Hippocampal formation (tissue), 2 donors: Measurements from ENCODE around the gene HHEX.

Experiments used
- DNase-seq, 2 donors: peaks; one replicate each; lab custom pipeline; 2025; lab: John Stamatoyannopoulos, UW

Gene HHEX

DNA sequence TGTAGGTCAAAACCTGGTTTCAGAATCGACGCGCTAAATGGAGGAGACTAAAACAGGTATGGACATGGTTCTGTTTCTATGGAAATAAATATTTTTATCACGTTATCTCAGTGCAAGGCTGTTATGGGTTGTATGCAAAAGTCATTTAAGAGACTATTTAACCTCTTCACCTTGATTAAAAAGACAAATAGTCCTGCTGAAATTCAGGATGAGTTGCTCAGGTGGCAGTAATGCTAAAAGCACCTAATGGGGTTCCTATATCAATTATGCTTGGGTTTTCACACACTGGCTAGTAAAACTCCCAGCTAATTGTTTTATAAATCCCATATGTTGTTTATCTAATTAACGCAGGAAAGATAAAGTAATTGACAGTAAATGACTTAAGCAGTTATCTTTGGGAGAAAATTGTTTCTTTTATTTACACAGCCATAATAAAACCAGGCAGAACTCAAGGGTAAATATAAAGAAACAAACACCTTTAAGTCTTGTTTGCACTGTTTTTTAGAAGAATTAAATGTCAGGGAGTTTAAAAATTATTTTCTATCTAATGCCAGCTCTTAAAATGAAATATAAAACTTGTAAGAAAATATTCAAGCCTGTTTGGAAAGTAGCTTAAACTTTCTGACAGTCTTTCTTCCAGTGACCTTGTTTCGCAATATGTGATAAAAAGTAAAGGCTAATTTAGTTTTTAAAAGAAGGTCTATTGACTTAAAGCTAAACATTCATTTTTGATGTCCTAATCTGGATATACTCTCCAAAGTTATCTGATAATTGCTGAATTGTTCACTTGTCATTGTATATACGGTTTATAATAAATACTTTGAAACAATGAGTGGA lies 3.2 kb downstream of the HHEX start:
- DNase-seq, result no peak

DNA sequence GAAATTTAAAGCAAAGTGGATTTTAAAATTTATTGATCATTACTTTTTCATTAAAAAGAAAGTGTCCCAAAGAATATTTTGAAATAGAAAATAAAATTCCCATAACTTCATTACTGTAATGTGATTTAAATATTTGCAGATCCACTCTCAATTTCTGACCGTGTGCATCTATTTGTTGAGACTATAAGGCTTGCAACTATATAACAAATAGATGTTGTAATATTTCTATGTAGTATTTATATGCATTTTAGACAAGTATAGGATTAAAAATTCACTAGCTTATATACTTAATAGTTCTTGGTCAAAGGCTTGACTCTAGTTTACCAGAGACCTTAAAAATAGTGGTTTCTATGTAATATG lies 3.8 kb downstream of the HHEX start:
- DNase-seq, result no peak

DNA sequence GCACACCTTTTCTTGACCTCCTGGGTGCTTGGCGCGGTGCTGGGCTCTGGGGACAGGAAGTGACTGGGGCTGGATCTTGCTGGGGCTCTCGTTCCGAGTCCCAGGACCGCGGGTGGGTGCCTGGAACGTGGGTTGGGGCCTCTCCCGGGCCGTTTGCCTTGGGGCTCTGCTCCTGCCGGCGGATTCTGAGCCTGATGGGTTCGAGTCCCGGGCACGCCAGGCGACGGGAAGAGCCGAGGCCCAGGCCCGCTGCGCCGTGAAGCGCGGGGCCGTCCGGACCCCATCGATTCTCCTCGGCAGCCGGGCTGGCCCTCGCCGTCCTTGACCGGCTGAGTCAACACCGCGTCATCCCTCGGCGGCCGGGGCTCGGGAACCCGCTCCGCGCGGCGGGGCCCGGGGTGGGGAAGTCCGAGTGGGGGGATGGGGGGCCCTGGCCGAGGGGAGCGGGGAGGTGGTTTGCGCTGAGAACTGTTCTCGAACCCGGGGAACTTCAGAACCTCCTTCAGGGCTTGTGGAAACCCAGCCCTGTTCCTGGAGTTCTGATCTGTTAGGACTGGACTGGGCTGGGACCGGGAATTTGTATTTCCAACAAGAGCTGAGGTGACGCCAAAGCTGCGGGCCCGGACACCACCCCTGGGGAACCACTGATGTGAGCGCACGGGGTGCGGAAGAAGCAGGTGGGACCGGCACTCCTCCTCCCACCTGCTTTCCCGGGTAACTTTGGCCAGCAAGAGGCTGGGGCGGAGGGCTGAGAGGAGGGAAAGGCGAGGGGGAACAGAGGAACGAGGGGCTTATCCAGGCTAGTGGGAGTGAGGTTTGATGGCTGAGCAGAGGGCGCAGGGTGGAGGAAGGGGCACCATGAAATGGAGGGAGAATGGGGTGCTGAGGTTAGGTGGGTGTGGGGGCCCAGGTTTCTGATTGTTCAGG lies 6.2 kb downstream of the HHEX start:
- DNase-seq, result no peak

DNA sequence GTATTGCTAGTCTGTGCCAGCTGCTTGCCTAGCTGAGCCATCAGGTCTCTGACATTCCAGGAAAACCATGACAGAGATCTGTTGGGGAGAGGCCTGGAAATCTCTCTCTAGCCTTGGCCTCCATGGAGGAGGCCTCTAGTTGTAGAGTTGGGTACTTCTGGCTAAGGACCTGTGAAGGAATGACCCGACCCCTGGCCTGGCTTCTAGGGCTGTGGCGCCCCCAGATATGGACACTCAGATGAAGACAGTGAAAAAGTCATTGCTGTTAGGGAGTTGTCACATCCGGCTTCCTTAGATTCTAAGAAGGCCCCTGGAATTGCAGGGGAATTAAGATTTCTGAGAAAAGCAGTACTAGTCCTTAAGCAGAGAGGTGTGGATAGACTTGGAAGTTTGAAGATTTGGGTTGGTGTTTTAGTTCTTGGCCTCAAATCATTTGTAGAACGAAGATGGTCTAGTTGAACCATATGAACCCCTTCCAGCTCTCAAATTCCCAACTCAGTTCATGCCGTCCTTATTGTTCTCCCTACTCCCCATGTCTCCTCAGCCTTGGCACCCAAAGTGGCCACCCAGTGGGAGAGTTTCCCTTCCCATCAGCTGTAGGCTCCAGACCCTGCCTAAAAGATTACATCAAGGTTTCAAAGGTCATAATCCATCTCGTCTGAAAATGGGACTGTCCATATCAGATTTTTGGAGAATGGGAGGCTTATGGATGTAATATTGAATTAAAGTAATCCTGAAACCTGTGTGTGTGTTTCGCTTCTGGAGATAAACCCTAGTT lies 7.0 kb downstream of the HHEX start:
- no peak for DNase-seq

DNA sequence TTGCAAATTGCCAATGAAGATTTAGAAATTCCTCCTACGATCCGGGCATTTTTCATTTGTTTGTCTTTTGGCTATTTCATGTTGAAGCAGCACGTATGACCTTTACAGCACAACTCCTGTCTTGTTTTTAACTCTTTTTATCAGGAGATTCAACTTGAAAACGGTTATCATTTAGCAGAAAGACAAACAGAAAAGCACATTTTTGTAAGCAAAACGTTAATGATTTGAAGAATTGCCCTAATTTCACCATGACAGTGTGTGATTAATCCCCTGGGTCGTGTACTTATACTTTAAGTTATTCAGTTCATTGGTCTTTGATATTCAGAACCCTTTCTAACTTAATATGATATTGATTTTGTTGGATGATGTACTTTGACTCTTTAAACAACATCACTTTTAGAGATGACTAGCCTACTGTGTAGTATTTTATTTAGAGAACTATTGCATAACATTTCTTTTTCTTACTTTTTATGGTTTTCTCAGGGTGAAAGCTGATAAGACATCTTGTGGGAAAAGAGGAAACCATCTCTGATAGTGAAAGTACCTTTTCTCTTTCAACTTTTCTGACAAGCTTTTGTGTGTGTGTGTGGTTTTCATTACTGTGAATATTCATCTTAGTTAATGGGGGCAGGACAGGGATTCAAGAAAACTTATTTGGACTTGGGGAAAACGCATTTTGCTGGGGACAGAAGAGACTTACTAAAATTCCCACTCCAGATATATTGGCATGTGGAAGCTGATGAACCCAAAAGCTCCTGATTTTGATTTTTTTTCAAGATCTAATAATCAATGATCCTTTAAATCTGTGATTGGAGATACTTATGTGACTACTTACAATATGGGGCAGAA lies 8.1 kb downstream of the HHEX start:
- DNase-seq, result no peak

DNA sequence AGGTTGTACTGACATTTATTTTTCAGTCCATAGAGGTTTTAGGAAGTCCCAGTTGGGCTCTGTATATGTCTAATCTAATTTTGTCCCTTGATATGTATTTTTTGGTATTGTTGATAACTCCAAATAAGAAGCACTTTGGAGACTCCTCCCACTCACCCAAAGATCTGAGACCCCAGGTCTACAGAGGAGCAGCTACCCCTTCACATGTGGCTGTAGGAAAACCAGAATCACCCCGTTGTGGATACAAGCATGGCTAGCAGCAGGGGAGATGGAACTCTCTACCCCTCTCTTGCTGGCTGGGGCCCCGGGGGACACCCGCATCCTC lies 9.4 kb downstream of the HHEX start:
- no peak for DNase-seq

DNA sequence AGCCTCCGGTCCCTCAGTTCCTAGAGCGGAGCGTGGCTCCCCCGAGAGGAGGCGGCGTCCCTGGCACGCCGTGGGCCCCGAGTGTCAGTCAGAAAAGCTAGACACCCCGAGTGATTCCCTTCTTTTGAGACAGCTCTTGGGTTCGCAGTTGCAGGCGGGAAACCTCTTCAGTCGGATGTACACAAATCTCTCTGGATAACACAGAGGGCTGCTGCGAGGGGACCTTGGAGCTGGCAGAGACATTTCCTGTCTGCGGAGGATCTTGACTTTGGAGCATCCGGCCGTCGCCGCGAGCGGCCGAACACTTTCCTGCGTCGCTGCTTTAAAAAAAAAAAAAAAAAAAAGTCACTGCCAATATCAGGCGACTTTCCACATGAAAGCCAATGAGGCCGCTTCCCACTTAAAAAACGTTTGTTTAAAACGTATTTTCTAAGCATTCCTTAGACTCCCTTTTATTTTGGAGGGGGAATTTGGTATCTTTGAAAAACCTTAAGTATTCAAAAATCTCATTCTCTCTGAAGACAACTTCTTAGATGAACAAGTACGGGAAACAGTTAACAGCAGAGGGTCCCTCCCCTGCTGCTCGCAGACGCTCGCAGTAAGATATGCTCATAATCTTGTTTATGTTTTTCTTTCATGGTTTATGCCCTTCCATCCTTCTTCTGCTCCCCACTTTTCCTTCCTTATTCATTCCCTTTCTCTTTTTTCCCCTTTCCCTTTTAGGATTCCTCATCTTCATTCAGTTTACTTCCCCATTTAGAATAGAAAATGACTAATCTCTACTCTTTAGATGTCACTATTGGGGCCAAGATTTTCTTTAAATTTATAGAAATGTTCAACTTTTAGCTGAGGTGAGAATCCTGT lies 10.0 kb downstream of the HHEX start:
- no peak for DNase-seq

DNA sequence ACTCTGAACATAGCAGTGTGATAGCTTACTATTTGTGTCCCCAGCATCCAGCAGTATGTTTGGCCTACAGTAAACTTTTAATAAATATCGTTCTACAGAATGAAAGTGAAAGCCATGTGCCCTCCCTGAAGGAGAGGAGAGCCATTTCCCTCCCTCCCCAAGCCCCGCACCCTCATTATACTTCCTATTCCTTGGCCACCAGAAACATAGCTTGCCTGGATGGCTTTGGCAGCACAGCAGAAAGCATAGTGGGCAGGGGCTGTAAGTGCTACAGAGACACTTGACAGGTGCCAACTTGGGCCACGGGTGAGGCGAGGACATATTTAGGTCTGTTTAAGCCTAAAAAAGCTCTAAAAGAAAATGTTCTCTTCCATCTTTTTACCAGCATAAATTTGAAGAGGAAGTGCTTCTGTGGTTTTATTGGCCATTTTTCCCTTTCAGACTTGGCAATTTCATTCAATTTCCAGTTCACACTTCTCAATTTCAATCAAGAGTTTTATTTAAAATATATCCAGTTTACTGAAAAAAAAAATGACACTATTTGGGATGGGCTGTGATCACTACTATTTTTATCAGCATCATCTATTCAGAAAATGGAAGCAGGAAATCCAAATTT lies 12.7 kb downstream of the HHEX start:
- no peak for DNase-seq

DNA sequence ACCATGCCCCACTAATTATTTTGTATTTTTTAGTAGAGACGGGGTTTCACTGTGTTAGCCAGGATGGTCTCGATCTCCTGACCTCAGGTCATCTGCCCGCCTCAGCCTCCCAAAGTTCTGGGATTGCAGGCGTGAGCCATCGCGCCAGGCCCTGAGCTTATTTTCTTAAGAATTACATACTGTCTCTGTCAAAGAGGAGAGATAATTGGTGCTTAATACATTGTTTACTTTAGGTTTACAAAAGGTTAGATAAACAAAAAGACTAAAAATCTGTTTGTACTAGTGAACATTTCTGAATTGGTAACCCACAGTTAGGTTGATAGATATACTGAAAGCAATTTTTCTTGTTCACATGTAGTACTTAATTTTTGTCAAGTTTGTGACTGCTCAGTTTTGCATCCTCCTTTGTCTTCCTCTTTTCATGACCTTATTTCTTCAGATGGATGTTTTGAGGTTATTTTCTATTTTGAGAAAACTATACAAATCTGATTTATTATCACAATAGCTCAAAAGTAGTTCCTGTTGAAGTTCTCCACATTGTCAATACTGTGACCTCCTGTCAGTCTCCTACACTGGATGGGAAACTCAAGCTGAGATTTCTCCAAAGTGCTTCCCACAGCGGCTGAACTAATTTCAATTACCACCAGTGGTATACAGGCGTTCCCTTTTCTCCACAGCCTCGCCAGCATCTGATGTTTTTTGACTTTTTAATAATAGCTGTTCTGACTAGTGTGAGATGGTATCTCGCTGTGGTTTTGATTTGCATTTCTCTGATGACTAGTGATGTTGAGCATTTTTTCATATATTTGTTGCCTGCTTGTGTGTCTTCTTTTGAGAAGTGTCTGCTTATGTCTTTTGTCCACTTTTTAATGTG lies 22.5 kb downstream of the HHEX start:
- no peak for DNase-seq

DNA sequence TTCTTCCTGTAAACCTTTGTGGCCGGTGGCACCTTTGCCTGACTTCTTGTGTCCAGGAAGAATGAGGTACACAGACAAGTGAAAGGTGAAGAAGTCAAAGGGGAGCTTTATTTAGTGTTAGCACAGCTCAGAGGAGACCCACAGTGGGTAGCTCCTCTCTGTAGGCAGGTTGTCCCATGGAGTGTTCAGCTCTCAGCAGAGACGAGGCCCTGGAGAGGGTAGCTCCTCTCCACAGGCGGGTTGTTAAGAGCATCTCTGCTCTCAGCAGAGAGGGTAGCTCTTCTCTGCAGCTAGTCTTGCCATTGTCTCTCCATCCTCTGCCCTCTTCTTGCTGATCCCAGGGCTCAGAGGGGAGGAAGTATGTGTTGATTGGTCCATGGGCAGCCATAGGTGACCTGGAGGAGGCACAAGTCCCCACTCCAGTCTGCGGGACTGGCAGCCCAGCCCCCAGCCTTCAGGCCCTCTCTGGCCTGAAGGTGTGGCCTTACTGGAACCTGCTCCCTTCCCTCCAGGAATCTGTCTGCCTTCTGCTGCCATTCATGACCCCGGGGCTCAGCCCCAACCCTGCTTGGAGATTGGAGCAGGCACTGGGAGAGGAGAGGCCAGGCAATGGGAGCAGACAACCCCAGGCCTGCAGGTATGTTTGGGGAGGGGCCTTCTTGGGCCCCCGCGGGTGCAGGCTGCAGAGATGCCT lies 24.5 kb downstream of the HHEX start:
- DNase-seq, result no peak

DNA sequence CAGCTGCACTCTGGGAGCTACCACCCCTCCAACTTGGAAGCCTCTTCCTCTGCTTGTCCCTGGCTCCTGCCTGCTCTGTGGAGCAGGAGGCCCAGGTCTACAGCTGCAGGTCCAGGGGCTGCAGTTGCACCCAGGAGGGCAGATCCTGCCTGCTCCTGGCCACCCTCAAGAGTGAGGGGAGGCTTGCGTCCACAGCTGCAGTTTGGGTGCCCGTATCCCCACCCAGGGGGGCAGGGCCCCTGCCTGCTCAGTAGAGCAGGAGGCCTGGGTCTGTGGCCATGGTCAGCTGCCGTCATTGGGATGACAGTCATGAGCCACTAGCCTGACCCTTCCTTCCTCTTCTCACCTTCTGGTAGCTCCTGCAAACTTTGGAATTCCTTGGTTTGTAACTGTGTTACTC lies 25.1 kb downstream of the HHEX start:
- DNase-seq, result no peak

DNA sequence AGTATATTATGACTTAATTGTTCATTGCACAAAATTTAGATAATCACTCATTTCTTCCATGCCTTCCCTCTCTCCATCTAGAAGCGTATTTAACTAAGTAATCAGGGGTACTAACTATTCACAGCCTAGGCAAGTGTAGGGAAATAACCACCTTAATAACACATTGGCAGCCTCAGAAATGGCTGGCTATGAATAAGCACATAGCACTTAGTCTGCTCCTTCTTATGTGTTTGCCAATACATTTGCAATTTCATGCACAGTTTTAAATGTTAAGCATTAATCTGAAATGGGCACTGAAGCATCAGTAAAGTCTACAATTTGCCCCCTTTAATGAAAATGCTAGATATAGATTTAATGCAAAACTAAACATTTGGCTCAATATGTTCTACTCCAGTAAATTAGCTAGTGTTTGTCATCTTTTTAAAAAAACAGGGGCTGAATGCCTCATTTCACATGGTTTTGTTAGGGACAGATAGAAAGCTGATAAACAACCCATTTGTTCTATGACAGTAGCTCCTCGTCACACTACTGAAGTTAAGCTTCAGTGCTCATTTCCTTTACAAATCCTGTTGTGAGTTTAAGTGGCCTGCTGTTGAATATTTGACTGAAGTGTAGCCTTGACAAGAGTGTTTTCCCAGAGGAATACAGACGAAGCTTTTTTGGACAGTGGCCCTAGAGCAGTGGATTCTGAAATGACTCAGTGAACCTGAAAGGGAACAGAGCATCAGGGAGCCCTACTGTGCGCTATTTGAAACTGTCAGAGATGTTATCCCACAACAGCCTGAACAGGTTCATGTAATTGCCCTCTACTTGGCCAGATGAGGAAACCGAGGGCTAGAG lies 30.5 kb downstream of the HHEX start:
- DNase-seq, result no peak

DNA sequence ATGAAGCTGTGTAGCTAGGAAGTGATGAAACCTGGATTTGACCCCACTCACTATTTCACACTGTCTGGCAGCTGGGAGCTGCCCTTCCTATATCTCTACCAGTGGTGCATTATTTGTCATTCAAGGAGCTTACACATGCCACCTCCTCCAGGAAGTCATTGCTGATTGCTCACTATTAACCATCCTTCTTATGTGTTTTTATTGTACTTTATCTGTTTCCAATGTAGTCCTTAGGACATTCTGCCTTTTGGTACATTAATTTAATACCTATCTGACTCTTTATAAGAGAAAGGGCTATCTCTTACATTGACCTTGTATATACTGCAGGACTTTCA lies 31.0 kb downstream of the HHEX start:
- no peak for DNase-seq

DNA sequence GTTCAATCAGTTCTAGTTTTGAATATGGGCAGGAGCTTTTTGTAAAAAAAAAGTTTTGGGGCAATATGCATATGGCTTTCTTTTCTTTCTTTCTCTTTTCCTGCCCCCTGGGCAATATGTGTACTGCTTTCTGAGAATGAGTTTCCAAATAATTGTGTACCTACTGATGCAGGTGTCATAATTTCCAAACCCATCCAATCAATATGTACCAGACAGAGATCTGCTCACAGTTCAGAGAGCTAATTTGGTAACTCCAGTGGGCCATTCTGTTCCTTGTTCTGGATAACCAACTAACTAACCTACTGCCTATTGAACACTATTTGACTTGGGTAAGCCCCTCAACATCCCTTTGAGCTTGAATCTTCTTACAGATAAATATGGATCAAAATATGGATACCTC lies 32.6 kb downstream of the HHEX start:
- no peak for DNase-seq

DNA sequence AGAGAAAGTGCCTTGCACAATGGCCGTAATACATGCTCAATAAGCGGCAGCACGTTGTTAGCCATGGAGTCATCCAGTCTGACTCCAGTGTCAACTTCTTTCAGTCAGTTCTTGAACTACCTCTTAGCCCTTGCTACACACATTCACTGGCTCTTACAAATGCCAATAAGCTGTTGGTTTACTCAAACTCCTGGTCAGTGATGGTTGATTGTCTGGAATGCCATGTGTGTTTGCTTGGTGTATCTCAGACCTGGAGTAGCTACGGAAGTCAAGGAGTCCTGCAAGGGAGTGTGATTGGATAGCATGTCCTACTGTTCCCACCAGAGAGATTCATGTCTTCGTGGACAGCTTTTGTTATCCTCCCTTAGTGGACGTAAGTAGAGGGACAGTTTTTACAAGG lies 37.4 kb downstream of the HHEX start:
- DNase-seq, result no peak

DNA sequence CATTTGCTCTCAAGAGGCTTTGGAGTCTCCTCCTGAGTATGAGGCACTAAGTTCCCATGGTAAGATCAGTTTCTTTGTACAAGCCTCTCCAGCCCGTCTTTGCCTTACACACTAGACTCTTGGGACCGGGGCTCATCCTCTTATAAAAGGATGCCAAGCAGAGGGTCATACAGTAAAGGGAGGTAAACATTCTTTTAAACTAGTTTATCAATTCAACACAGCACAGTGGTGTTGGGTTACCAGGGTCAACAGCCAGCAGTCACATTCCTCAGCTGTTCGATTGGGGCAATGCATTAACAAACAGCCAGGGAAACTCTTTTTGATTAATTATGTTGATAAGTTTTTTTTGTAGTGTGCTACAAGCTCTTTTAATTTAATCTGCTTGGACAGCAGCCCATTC lies 37.8 kb downstream of the HHEX start:
- no peak for DNase-seq

DNA sequence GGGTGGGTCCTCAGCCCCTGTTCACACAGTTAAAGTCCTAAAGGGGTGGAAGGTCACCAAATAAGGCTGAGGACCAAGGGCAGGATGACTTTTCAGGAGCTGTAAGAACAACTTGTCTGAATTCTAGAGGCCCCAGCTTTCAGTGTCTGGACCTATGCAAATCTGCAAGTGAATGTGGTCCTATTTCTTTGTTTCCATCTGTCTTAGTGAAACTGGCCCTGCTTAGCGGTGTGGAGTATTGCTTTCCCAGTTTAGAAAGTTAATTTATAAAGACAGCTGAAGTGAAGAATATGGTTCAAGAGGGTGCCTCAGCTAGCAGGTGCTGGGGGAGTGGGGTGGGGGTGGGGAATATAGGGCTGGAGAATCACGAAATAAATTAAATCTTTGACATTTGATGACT lies 40.1 kb downstream of the HHEX start:
- no peak for DNase-seq

DNA sequence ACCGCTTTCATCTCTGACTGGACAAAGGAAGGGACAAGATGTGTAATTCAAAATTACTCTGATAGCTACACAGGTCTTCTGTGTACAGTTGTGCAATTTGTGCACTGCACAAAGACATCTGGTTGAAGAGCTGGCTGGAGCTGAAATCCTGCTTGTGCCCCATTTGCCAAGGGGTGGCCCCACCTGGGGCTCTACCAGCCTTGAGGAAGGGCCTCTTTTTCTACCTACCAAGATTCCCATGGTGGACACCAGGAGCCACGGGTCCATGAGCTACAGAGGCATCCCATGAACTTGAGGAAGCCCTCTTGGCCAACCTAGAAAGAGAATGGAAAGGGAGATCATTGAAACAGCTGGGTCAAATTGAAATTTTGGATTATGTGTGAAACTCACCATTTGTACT lies 43.2 kb downstream of the HHEX start:
- DNase-seq, result no peak
